HS-27A (cell line): ENCODE results near the gene PRRG2.

Source experiments
- DNase-seq: peaks from one replicate; pipeline ENCODE4 v3.0.0-alpha.2; 2012; ENCODE audit warnings: low read depth, missing footprints

PRRG2 gene

DNA sequence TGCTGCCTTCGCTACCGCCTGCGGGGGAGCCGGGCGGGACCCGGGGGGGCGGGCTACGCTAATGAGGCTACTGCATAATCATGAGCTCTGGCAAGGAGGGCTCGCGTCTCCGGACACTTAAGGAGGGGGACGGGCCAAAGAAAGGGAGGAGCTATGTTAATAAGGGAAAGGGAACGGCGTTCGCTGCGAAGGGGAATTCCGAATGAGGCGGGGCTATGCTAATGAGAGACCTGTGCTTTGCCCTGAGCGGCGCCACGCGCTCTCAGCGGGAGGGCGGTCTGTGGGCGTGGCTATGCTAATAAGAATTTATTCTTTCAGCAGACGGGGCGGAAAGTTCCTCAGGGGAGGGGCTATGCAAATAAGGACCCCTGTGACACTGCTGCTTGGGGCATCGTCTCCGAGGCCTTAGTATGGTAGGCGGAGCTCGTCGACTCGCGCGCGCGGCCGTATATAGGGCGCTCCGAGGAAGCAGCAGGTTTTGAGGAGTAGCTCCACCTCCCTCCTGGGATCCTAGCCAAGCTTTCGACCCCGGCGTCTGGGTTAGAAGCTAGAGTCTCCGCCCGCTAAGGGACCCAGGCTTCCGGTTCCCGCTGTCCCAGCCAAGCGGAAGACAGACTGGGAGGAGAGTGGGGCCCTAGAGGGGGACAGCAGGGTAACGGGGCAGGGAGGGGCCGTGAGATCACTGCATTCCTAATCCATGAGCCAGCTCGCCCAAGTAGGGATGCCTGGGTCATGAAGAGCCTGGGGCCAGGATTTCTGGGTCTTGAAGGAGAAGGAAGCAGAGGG lies 59.2 kb downstream of the PRRG2 start, which contains the start of gene RRAS:
Gene RRAS (minus strand): TSS at position 31 of the 786 bp plus-strand sequence. CDS start 45 bp downstream, outside the sequence.
- peak; percentile 100 for DNase-seq
